Central memory CD8-positive, alpha-beta T cell (primary cell): ENCODE measurements around the gene LMO7.

Source experiments
- ATAC-seq: fragments of 150-1000 bp; cut with Tn5 transposase; replicated peaks from 2 replicates; pipeline ENCODE4 v1.10.0; 2022; ENCODE audit warnings: mild to moderate bottlenecking, moderate FRiP score, moderate number of reproducible peaks; ENCODE audit not compliant: poor library complexity, severe bottlenecking; ENCODE audit errors: extremely low read depth
- DNase-seq, 2 donors: peaks; one replicate each; pipeline ENCODE4 v3.0.0; 2021; ENCODE audit warnings: low spot score in 2 of 2
- H3K27ac Mint-ChIP-seq: one replicate; pipeline ENCODE4 v1.8.0; 2022; ENCODE audit warnings: low read depth, mild to moderate bottlenecking, moderate library complexity, mixed read lengths
- H3K27me3 Mint-ChIP-seq: one replicate; pipeline ENCODE4 v1.8.0; 2022; ENCODE audit warnings: mixed read lengths
- H3K36me3 Mint-ChIP-seq: one replicate; pipeline ENCODE4 v1.8.0; 2022; ENCODE audit warnings: mild to moderate bottlenecking, moderate library complexity, mixed read lengths; ENCODE audit not compliant: insufficient read depth
- H3K4me1 Mint-ChIP-seq: one replicate; pipeline ENCODE4 v1.8.0; 2022; ENCODE audit warnings: mixed read lengths
- H3K4me3 Mint-ChIP-seq: one replicate; pipeline ENCODE4 v1.8.0; 2022; ENCODE audit warnings: mild to moderate bottlenecking, moderate library complexity, mixed read lengths
- H3K9me3 Mint-ChIP-seq: one replicate; pipeline ENCODE4 v1.8.0; 2022; ENCODE audit warnings: mixed read lengths

Gene LMO7

GRCh38 chr13:75806117-75806516 lies 170.0 kb downstream of the LMO7 start:
- DNase-seq (no peak), ATAC-seq (no peak)
- Mint-ChIP-seq H3K27ac (no peak overlapping the region), H3K9me3 (no peaks in the 10 kb centered on the region), H3K4me3 (no peak overlapping the region), H3K4me1 (peaks cover 21% of the 10 kb centered on the region), H3K36me3 (no peaks in the 10 kb centered on the region), H3K27me3 (no peaks in the 10 kb centered on the region)

GRCh38 chr13:75811361-75811760 lies 175.2 kb downstream of the LMO7 start:
- Mint-ChIP-seq H3K27me3 (no peaks in the 10 kb centered on the region), H3K4me1 (no peaks in the 10 kb centered on the region), H3K4me3 (no peak overlapping the region), H3K36me3 (no peaks in the 10 kb centered on the region), H3K27ac (no peak overlapping the region), H3K9me3 (no peaks in the 10 kb centered on the region)
- ATAC-seq = no peak
- DNase-seq = no peak

- Mint-ChIP-seq H3K27ac (no peak overlapping the region), H3K4me3 (no peak overlapping the region), H3K36me3 (no peaks in the 10 kb centered on the region), H3K27me3 (no peaks in the 10 kb centered on the region), H3K9me3 (no peaks in the 10 kb centered on the region), H3K4me1 (no peaks in the 10 kb centered on the region)
- ATAC-seq (no peak), DNase-seq (no peak)
These were observed 175.7 kb downstream of the LMO7 start for GRCh38 chr13:75811841-75812240.

- no peak overlapping the region for H3K4me3 Mint-ChIP-seq
- no peaks in the 10 kb centered on the region for H3K27me3 Mint-ChIP-seq
- no peaks in the 10 kb centered on the region for H3K36me3 Mint-ChIP-seq
- DNase-seq = no peak
- H3K9me3 Mint-ChIP-seq = no peaks in the 10 kb centered on the region
- no peaks in the 10 kb centered on the region for H3K4me1 Mint-ChIP-seq
- ATAC-seq = no peak
- no peak overlapping the region for H3K27ac Mint-ChIP-seq
These were observed 176.6 kb downstream of the LMO7 start for GRCh38 chr13:75812751-75813181.

- ATAC-seq (no peak), DNase-seq (no peak)
- no peaks in the 10 kb centered on the region for H3K9me3 Mint-ChIP-seq
- no peaks in the 10 kb centered on the region for H3K36me3 Mint-ChIP-seq
- H3K4me1 Mint-ChIP-seq = no peaks in the 10 kb centered on the region
- H3K4me3 Mint-ChIP-seq = no peak overlapping the region
- no peak overlapping the region for H3K27ac Mint-ChIP-seq
- no peaks in the 10 kb centered on the region for H3K27me3 Mint-ChIP-seq
These were observed 177.2 kb downstream of the LMO7 start for GRCh38 chr13:75813323-75813722.

- no peak for ATAC-seq
- H3K9me3 Mint-ChIP-seq = no peaks in the 10 kb centered on the region
These were observed 182.2 kb downstream of the LMO7 start for GRCh38 chr13:75818179-75818967.

GRCh38 chr13:75818968-75819225 lies 182.8 kb downstream of the LMO7 start:
- no peaks in the 10 kb centered on the region for H3K4me1 Mint-ChIP-seq
- peaks cover 2% of the 10 kb centered on the region for H3K36me3 Mint-ChIP-seq
- ATAC-seq (no peak), DNase-seq (no peak)
- no peaks in the 10 kb centered on the region for H3K27me3 Mint-ChIP-seq
- H3K4me3 Mint-ChIP-seq = no peak overlapping the region
- H3K27ac Mint-ChIP-seq = no peak overlapping the region
- H3K9me3 Mint-ChIP-seq = no peaks in the 10 kb centered on the region

More at GRCh38 chr13:75818179-75818967, 182.2 kb downstream of the LMO7 start:
- Mint-ChIP-seq H3K36me3 (peaks cover 2% of the 10 kb centered on the region), H3K27ac (no peak overlapping the region), H3K4me1 (no peaks in the 10 kb centered on the region), H3K4me3 (no peak overlapping the region), H3K27me3 (no peaks in the 10 kb centered on the region)
- DNase-seq = no peak

- ATAC-seq (no peak), DNase-seq (no peak)
- H3K27me3 Mint-ChIP-seq = no peaks in the 10 kb centered on the region
- no peaks in the 10 kb centered on the region for H3K36me3 Mint-ChIP-seq
- no peak overlapping the region for H3K27ac Mint-ChIP-seq
- H3K9me3 Mint-ChIP-seq = no peaks in the 10 kb centered on the region
- H3K4me1 Mint-ChIP-seq = no peaks in the 10 kb centered on the region
- H3K4me3 Mint-ChIP-seq = no peak overlapping the region
These were observed 189.0 kb downstream of the LMO7 start for GRCh38 chr13:75825161-75825560.

- Mint-ChIP-seq H3K4me1 (no peaks in the 10 kb centered on the region), H3K27ac (no peak overlapping the region), H3K27me3 (no peaks in the 10 kb centered on the region), H3K9me3 (no peaks in the 10 kb centered on the region), H3K36me3 (no peaks in the 10 kb centered on the region), H3K4me3 (no peak overlapping the region)
- DNase-seq (no peak), ATAC-seq (no peak)
These were observed 189.5 kb downstream of the LMO7 start for GRCh38 chr13:75825594-75825993.

GRCh38 chr13:75826391-75826790 lies 190.3 kb downstream of the LMO7 start:
- Mint-ChIP-seq H3K27ac (no peak overlapping the region), H3K4me1 (no peaks in the 10 kb centered on the region), H3K4me3 (no peak overlapping the region), H3K27me3 (no peaks in the 10 kb centered on the region), H3K9me3 (no peaks in the 10 kb centered on the region), H3K36me3 (no peaks in the 10 kb centered on the region)
- DNase-seq (no peak), ATAC-seq (no peak)

- Mint-ChIP-seq H3K27me3 (no peaks in the 10 kb centered on the region), H3K27ac (no peak overlapping the region), H3K4me3 (no peak overlapping the region), H3K36me3 (no peaks in the 10 kb centered on the region), H3K4me1 (no peaks in the 10 kb centered on the region), H3K9me3 (no peaks in the 10 kb centered on the region)
- ATAC-seq (no peak), DNase-seq (no peak)
These were observed 193.7 kb downstream of the LMO7 start for GRCh38 chr13:75829830-75830229.

GRCh38 chr13:75830842-75831241 lies 194.7 kb downstream of the LMO7 start:
- no peaks in the 10 kb centered on the region for H3K4me1 Mint-ChIP-seq
- H3K4me3 Mint-ChIP-seq = no peak overlapping the region
- no peaks in the 10 kb centered on the region for H3K27me3 Mint-ChIP-seq
- DNase-seq = no peak
- no peaks in the 10 kb centered on the region for H3K36me3 Mint-ChIP-seq
- no peaks in the 10 kb centered on the region for H3K9me3 Mint-ChIP-seq
- H3K27ac Mint-ChIP-seq = no peak overlapping the region
- ATAC-seq = no peak

- no peak for DNase-seq
- no peaks in the 10 kb centered on the region for H3K4me1 Mint-ChIP-seq
- H3K4me3 Mint-ChIP-seq = no peak overlapping the region
- H3K27me3 Mint-ChIP-seq = no peaks in the 10 kb centered on the region
- no peaks in the 10 kb centered on the region for H3K36me3 Mint-ChIP-seq
- no peaks in the 10 kb centered on the region for H3K9me3 Mint-ChIP-seq
- ATAC-seq = no peak
- H3K27ac Mint-ChIP-seq = no peak overlapping the region
These were observed 195.3 kb downstream of the LMO7 start for GRCh38 chr13:75831389-75831788.
